Neuronal stem cell (in vitro differentiated cells): ENCODE measurements around the gene PHF14.

Experiments used
- DNase-seq: peaks from one replicate; pipeline ENCODE4 v3.0.0-alpha.2; 2013; ENCODE audit warnings: low spot score
- H2AFZ ChIP-seq: one replicate; pipeline ENCODE4 v1.6.1; 2013; ENCODE audit warnings: mild to moderate bottlenecking, low read length, inconsistent platforms
- H2AK5ac ChIP-seq: 2 replicates; pipeline ENCODE4 v1.6.1; 2013; ENCODE audit warnings: low read depth, mild to moderate bottlenecking, inconsistent platforms, low read length, moderate library complexity, mixed read lengths
- H2BK120ac ChIP-seq: 2 replicates; pipeline ENCODE4 v1.6.1; 2013; ENCODE audit warnings: low read depth, mild to moderate bottlenecking, inconsistent platforms, low read length, moderate library complexity, mixed read lengths
- H2BK12ac ChIP-seq: one replicate; pipeline ENCODE4 v1.6.1; 2013; ENCODE audit warnings: low read length, inconsistent platforms
- H2BK15ac ChIP-seq: 2 replicates; pipeline ENCODE4 v1.6.1; 2013; ENCODE audit warnings: mild to moderate bottlenecking, low read length, inconsistent platforms, mixed read lengths
- H2BK5ac ChIP-seq: one replicate; pipeline ENCODE4 v1.6.1; 2013; ENCODE audit warnings: inconsistent platforms, mild to moderate bottlenecking, low read length, moderate library complexity
- H3K14ac ChIP-seq: one replicate; pipeline ENCODE4 v1.6.1; 2013; ENCODE audit warnings: low read length, inconsistent platforms
- H3K18ac ChIP-seq: 2 replicates; pipeline ENCODE4 v1.6.1; 2013; ENCODE audit warnings: low read length, inconsistent platforms
- H3K23ac ChIP-seq: 2 replicates; pipeline ENCODE4 v1.6.1; 2013; ENCODE audit warnings: low read depth, mild to moderate bottlenecking, mixed read lengths, low read length, inconsistent platforms; ENCODE audit not compliant: poor library complexity
- H3K27ac ChIP-seq: replicated peaks from 3 replicates; pipeline ENCODE4 v1.5.1; 2013; ENCODE audit warnings: low read length, inconsistent platforms
- H3K27me3 ChIP-seq, 3 experiments: 2 replicates each; pipeline ENCODE4 v1.6.1; 2013; ENCODE audit warnings: low read length in 3 of 3, mild to moderate bottlenecking in 2 of 3, inconsistent platforms in 1 of 3, low read depth in 1 of 3, mixed read lengths in 1 of 3, moderate library complexity in 1 of 3; ENCODE audit not compliant: control insufficient read depth in 3 of 3, insufficient read depth in 3 of 3
- H3K36me3 ChIP-seq, 2 donors: replicated peaks in 1 of 2; 2 replicates each; pipeline ENCODE4 v1.6.1; 2013; ENCODE audit warnings: low read length in 2 of 2; ENCODE audit not compliant: control insufficient read depth in 2 of 2, insufficient read depth in 2 of 2
- H3K4ac ChIP-seq: 2 replicates; pipeline ENCODE4 v1.6.1; 2013; ENCODE audit warnings: inconsistent platforms, mild to moderate bottlenecking, low read length, moderate library complexity
- H3K4me1 ChIP-seq, 2 donors: 1 replicate in 1 of 2; 2 replicates in 1 of 2; pipeline ENCODE4 v1.6.1; 2013; ENCODE audit warnings: low read length in 2 of 2, low read depth in 1 of 2; ENCODE audit not compliant: control insufficient read depth in 2 of 2, insufficient read depth in 1 of 2
- H3K4me2 ChIP-seq: one replicate; pipeline ENCODE4 v1.6.1; 2013; ENCODE audit warnings: mild to moderate bottlenecking, low read length, inconsistent platforms; ENCODE audit not compliant: insufficient read depth, poor library complexity, severe bottlenecking
- H3K4me3 ChIP-seq, 2 donors: 2 replicates each; pipeline ENCODE4 v1.5.1; 2013; ENCODE audit warnings: low read length in 2 of 2, mild to moderate bottlenecking in 2 of 2, inconsistent platforms in 1 of 2, moderate library complexity in 1 of 2
- H3K79me1 ChIP-seq: one replicate; pipeline ENCODE4 v1.6.1; 2013; ENCODE audit warnings: low read depth, mild to moderate bottlenecking, inconsistent platforms, low read length, moderate library complexity
- H3K9ac ChIP-seq: one replicate; pipeline ENCODE4 v1.6.1; 2013; ENCODE audit warnings: mild to moderate bottlenecking, low read depth, low read length, inconsistent platforms; ENCODE audit not compliant: poor library complexity
- H3K9me3 ChIP-seq, 2 donors: replicated peaks in 1 of 2; 2 replicates each; pipeline versions ENCODE3 to v1.6.1; 2013; ENCODE audit warnings: low read length in 2 of 2, mild to moderate bottlenecking in 2 of 2, inconsistent platforms in 1 of 2, low read depth in 1 of 2, mixed read lengths in 1 of 2, moderate library complexity in 1 of 2; ENCODE audit not compliant: control insufficient read depth in 2 of 2, insufficient read depth in 1 of 2
- H4K8ac ChIP-seq: one replicate; pipeline ENCODE4 v1.6.1; 2013; ENCODE audit warnings: low read depth, mild to moderate bottlenecking, inconsistent platforms, low read length, moderate library complexity
- H4K91ac ChIP-seq: one replicate; pipeline ENCODE4 v1.6.1; 2013; ENCODE audit warnings: low read length, low read depth, mild to moderate bottlenecking, inconsistent platforms; ENCODE audit not compliant: poor library complexity
- WGBS, 2 donors: extraction: QIAGEN DNeasy Blood & Tissue Kit; methylation state at CpG; one replicate each; pipeline ENCODE4 v1.1.7; 2013; ENCODE audit warnings: missing lambda C conversion rate in 2 of 2, mixed read lengths in 1 of 2; ENCODE audit not compliant: insufficient read length in 2 of 2, insufficient replicate concordance in 1 of 2; ENCODE audit errors: extremely low coverage in 2 of 2; 5-methylcytosine and 5-hydroxymethylcytosine counted together

Gene PHF14

GRCh38 chr7:11191081-11191480 is 217.4 kb downstream of the PHF14 start:
- Histone ChIP-seq H3K36me3 (no peaks in the 10 kb centered on the region), H2BK5ac (no peak overlapping the region)
- no CpG with 5 or more reads among the region's 3 CpGs for WGBS, 2 donors

GRCh38 chr7:11191574-11192220 is 218.0 kb downstream of the PHF14 start:
- peak overlapping the region; percentile 28 for H2AFZ ChIP-seq

More at GRCh38 chr7:11191081-11191480, 217.4 kb downstream of the PHF14 start:
- H3K23ac ChIP-seq = no peak overlapping the region
- no peak overlapping the region for H2AK5ac ChIP-seq
- H2BK15ac ChIP-seq = no peak overlapping the region
- H4K91ac ChIP-seq = no peak overlapping the region
- no peak overlapping the region for H3K4ac ChIP-seq
- no peak overlapping the region for H3K9ac ChIP-seq
- H3K79me1 ChIP-seq = no peaks in the 10 kb centered on the region
- no peak overlapping the region for H3K4me2 ChIP-seq
- no peak overlapping the region for H2AFZ ChIP-seq
- no peak overlapping the region for H3K18ac ChIP-seq
- no peak for DNase-seq
- no peak overlapping the region for H3K4me3 ChIP-seq
- no peak overlapping the region for H3K14ac ChIP-seq
- H3K9me3 ChIP-seq = peaks cover 0 to 2% of the 10 kb centered on the region in 2 donors
- H2BK120ac ChIP-seq = no peak overlapping the region
- peaks cover 4 to 11% of the 10 kb centered on the region in 2 donors for H3K4me1 ChIP-seq
- H3K27me3 ChIP-seq = no peaks in the 10 kb centered on the region
- no peak overlapping the region for H2BK12ac ChIP-seq
- no peak overlapping the region for H3K27ac ChIP-seq
- no peak overlapping the region for H4K8ac ChIP-seq

GRCh38 chr7:11192506-11192905 is 218.8 kb downstream of the PHF14 start:
- Histone ChIP-seq H3K36me3 (no peaks in the 10 kb centered on the region), H3K4me3 (no peak overlapping the region), H3K4me2 (no peak overlapping the region), H2BK12ac (no peak overlapping the region), H3K18ac (no peak overlapping the region), H4K8ac (no peak overlapping the region), H3K27ac (no peak overlapping the region), H2BK15ac (no peak overlapping the region), H2BK120ac (no peak overlapping the region), H4K91ac (no peak overlapping the region), H2BK5ac (no peak overlapping the region), H3K23ac (no peak overlapping the region), H3K27me3 (no peaks in the 10 kb centered on the region), H2AK5ac (no peak overlapping the region), H3K9me3 (peaks cover 0 to 1% of the 10 kb centered on the region in 2 donors), H3K79me1 (no peaks in the 10 kb centered on the region), H2AFZ (no peak overlapping the region), H3K4me1 (peaks cover 4 to 11% of the 10 kb centered on the region in 2 donors), H3K9ac (no peak overlapping the region), H3K14ac (no peak overlapping the region), H3K4ac (no peak overlapping the region)
- no CpG with 5 or more reads among the region's 5 CpGs for WGBS, 2 donors
- DNase-seq = no peak

More at GRCh38 chr7:11191574-11192220, 218.0 kb downstream of the PHF14 start:
- Histone ChIP-seq H2BK12ac (no peak overlapping the region), H3K4me1 (peaks cover 4 to 11% of the 10 kb centered on the region in 2 donors), H3K9ac (no peak overlapping the region), H3K79me1 (no peaks in the 10 kb centered on the region), H2BK15ac (no peak overlapping the region), H2BK5ac (no peak overlapping the region), H3K23ac (no peak overlapping the region), H3K36me3 (no peaks in the 10 kb centered on the region), H3K27me3 (no peaks in the 10 kb centered on the region), H3K4ac (no peak overlapping the region), H3K14ac (no peak overlapping the region), H3K18ac (no peak overlapping the region), H4K91ac (no peak overlapping the region), H2AK5ac (no peak overlapping the region), H3K4me2 (no peak overlapping the region), H3K27ac (no peak overlapping the region), H3K9me3 (peaks cover 0 to 2% of the 10 kb centered on the region in 2 donors), H3K4me3 (no peak overlapping the region), H4K8ac (no peak overlapping the region), H2BK120ac (no peak overlapping the region)
- no CpG with 5 or more reads among the region's 4 CpGs for WGBS, 2 donors
- DNase-seq = peak; percentile 15

GRCh38 chr7:11193131-11193867 is 219.6 kb downstream of the PHF14 start:
- Histone ChIP-seq H3K79me1 (no peaks in the 10 kb centered on the region), H3K4me2 (no peak overlapping the region), H3K4ac (no peak overlapping the region), H2BK120ac (no peak overlapping the region), H2AFZ (peak overlapping the region; percentile 65), H3K9ac (no peak overlapping the region), H2AK5ac (no peak overlapping the region), H2BK15ac (no peak overlapping the region), H3K36me3 (no peaks in the 10 kb centered on the region), H3K14ac (no peak overlapping the region), H3K4me3 (no peak overlapping the region), H3K23ac (no peak overlapping the region), H3K18ac (peak overlapping the region; percentile 32), H3K27me3 (no peaks in the 10 kb centered on the region), H3K27ac (no peak overlapping the region), H2BK5ac (no peak overlapping the region), H2BK12ac (peak overlapping the region; percentile 73), H4K8ac (no peak overlapping the region), H4K91ac (no peak overlapping the region), H3K4me1 (peaks cover 4 to 11% of the 10 kb centered on the region in 2 donors), H3K9me3 (no peaks in the 10 kb centered on the region)
- WGBS, 2 donors = no CpG with 5 or more reads among the region's 17 CpGs
- DNase-seq = no peak
